ENCODE data around the gene SIT1.

DNA sequence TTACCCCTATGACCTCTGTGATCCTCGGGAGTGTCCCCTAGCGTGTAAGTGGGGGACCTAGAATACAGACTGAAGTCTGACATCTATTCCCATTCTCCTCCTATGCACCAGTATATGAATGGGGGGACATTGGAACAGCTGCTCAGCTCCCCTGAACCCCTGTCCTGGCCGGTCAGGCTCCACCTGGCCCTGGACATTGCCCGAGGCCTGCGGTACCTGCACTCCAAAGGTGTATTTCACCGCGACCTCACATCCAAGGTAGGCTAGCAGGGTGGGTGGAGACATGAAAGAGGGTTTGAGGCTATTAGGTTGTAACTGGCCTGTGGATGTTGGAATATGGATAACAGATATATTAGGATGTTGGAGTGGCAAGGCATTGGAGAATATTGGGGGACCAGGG lies 44.0 kb downstream of the SIT1 start:
- TF ChIP-seq, protein P1, sequence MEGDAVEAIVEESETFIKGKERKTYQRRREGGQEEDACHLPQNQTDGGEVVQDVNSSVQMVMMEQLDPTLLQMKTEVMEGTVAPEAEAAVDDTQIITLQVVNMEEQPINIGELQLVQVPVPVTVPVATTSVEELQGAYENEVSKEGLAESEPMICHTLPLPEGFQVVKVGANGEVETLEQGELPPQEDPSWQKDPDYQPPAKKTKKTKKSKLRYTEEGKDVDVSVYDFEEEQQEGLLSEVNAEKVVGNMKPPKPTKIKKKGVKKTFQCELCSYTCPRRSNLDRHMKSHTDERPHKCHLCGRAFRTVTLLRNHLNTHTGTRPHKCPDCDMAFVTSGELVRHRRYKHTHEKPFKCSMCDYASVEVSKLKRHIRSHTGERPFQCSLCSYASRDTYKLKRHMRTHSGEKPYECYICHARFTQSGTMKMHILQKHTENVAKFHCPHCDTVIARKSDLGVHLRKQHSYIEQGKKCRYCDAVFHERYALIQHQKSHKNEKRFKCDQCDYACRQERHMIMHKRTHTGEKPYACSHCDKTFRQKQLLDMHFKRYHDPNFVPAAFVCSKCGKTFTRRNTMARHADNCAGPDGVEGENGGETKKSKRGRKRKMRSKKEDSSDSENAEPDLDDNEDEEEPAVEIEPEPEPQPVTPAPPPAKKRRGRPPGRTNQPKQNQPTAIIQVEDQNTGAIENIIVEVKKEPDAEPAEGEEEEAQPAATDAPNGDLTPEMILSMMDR (IDR thresholded peaks at IDR 0.05) = no peak
- no peak for TF ChIP-seq POLR2AphosphoS5 (IDR thresholded peaks at IDR 0.05; ENCODE audit: insufficient read depth in 1 of 2, low read depth in 1 of 2)
